Suprapubic skin (tissue), 3 donors: ENCODE data around the gene MAPK11.

Experiments
- EP300 ChIP-seq: sonication (generic); formaldehyde crosslinking; IDR thresholded peaks from one replicate; pipeline ENCODE4 v1.6.1; 2017; ENCODE audit warnings: antibody characterized with exemption
- POLR2A ChIP-seq, 2 donors: fragments of 450-650 bp; IDR thresholded peaks; one replicate each; pipeline ENCODE4 v1.6.1; 2017; ENCODE audit warnings: antibody characterized with exemption in 2 of 2, mild to moderate bottlenecking in 2 of 2, moderate library complexity in 2 of 2
- TF ChIP-seq, protein P1 (sequence below), 2 donors: fragments of 200-600 bp in 1 of 2; fragments of 450-650 bp in 1 of 2; sonication (generic) in 1 of 2; IDR thresholded peaks; one replicate each; pipeline ENCODE4 v1.5.1; 2016 to 2019; ENCODE audit warnings: antibody characterized with exemption in 2 of 2, mild to moderate bottlenecking in 1 of 2, moderate library complexity in 1 of 2

DNA sequence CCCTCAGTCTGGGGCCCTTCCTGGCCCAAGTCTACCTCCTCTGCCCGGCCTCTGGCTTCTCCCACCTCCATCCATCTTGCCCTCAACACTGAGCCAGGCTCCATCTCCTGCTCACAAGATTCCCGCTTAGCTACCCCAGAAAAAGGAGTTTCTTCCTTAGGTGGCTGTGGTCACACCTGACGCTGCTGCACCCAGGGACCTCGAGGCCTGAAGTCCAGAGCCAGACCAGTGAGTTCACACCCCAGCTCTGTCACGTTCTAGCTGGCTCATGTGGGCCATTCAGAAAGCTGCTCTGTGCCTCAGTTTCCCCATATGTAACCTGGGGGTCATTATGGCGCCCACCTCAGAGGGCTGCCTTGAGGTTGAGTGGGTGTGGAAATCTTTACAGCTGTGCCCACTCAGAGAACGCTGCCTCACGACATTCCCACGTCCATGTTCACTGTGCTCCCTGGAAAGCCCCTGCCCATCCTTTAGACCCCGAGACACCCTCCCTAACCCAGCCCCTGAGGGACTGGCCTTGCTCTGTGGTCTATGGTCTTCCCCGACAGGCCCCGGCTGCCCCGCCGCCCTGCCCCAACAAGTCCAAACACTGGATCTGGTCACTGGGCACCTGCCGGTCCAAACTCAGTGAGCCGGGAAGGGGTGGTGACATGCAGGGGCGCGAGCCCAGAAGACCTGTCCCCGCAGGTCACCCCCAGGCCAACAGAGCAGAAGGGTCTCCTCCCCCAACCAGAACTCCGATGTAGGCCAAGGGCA, 27.5 kb upstream of the MAPK11 start:
- TF ChIP-seq, protein P1, sequence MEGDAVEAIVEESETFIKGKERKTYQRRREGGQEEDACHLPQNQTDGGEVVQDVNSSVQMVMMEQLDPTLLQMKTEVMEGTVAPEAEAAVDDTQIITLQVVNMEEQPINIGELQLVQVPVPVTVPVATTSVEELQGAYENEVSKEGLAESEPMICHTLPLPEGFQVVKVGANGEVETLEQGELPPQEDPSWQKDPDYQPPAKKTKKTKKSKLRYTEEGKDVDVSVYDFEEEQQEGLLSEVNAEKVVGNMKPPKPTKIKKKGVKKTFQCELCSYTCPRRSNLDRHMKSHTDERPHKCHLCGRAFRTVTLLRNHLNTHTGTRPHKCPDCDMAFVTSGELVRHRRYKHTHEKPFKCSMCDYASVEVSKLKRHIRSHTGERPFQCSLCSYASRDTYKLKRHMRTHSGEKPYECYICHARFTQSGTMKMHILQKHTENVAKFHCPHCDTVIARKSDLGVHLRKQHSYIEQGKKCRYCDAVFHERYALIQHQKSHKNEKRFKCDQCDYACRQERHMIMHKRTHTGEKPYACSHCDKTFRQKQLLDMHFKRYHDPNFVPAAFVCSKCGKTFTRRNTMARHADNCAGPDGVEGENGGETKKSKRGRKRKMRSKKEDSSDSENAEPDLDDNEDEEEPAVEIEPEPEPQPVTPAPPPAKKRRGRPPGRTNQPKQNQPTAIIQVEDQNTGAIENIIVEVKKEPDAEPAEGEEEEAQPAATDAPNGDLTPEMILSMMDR (IDR thresholded peaks at IDR 0.05): no peak
- TF ChIP-seq POLR2A (IDR thresholded peaks at IDR 0.05): no peak
- no peak for TF ChIP-seq EP300
